Activated T-cell treated with anti-CD3 and anti-CD28 coated beads for 24 hours (primary cell): ENCODE results near the gene SLC24A3.

ENCODE experiments used
- DNase-seq: peaks from one replicate; pipeline ENCODE4 v3.0.0-alpha.2; 2020; ENCODE audit warnings: low read depth

Gene SLC24A3

GRCh38 chr20:19713822-19714578, 501.6 kb downstream of the SLC24A3 start:
- no peak for DNase-seq

GRCh38 chr20:19714579-19714840, 502.1 kb downstream of the SLC24A3 start:
- no peak for DNase-seq

GRCh38 chr20:19715986-19716385, 503.5 kb downstream of the SLC24A3 start:
- no peak for DNase-seq

- DNase-seq, result no peak
Measured at GRCh38 chr20:19718880-19719279, 506.4 kb downstream of the SLC24A3 start.

GRCh38 chr20:19720991-19721390, 508.5 kb downstream of the SLC24A3 start:
- no peak for DNase-seq

GRCh38 chr20:19723051-19723450, 510.6 kb downstream of the SLC24A3 start:
- DNase-seq, result no peak

GRCh38 chr20:19723813-19724430, 511.5 kb downstream of the SLC24A3 start:
- DNase-seq, result no peak

- no peak for DNase-seq
Measured at GRCh38 chr20:19725373-19725772, 512.9 kb downstream of the SLC24A3 start.

GRCh38 chr20:19725814-19726525, 513.5 kb downstream of the SLC24A3 start:
- DNase-seq, result no peak

GRCh38 chr20:19727251-19727847, 514.9 kb downstream of the SLC24A3 start:
- DNase-seq, result no peak

GRCh38 chr20:19729672-19730071, 517.2 kb downstream of the SLC24A3 start:
- DNase-seq, result no peak

GRCh38 chr20:19730706-19731105, 518.3 kb downstream of the SLC24A3 start:
- no peak for DNase-seq

GRCh38 chr20:19734811-19735210, 522.4 kb downstream of the SLC24A3 start:
- DNase-seq, result no peak

- DNase-seq, result no peak
Measured at GRCh38 chr20:19735446-19735845, 523.0 kb downstream of the SLC24A3 start.

- DNase-seq, result no peak
Measured at GRCh38 chr20:19737025-19737424, 524.6 kb downstream of the SLC24A3 start.

- no peak for DNase-seq
Measured at GRCh38 chr20:19738951-19739350, 526.5 kb downstream of the SLC24A3 start.

- no peak for DNase-seq
Measured at GRCh38 chr20:19739351-19739750, 526.9 kb downstream of the SLC24A3 start.

GRCh38 chr20:19740512-19740911, 528.1 kb downstream of the SLC24A3 start:
- no peak for DNase-seq

GRCh38 chr20:19741924-19742323, 529.5 kb downstream of the SLC24A3 start:
- DNase-seq, result no peak

GRCh38 chr20:19742974-19743639, 530.7 kb downstream of the SLC24A3 start:
- no peak for DNase-seq

- no peak for DNase-seq
Measured at GRCh38 chr20:19743640-19743995, 531.2 kb downstream of the SLC24A3 start.

GRCh38 chr20:19745106-19745505, 532.7 kb downstream of the SLC24A3 start:
- no peak for DNase-seq

- no peak for DNase-seq
Measured at GRCh38 chr20:19745584-19745983, 533.1 kb downstream of the SLC24A3 start.
